DMS79 treated with DMSO at 0.1 percent for 48 hours (cell line): ENCODE data around the gene NAALADL1.
"Not testable (repeated sequence)": the region's sequence is repeated elsewhere in the genome, so short reads cannot be mapped to it uniquely, and the experiment has no call there.

Experiments used
- DNase-seq: peaks from one replicate; lab custom pipeline; 2025; lab: John Stamatoyannopoulos, UW

The NAALADL1 gene

GRCh38 chr11:65051398-65051858 is 6.9 kb downstream of the NAALADL1 start:
- no peak for DNase-seq

DNA sequence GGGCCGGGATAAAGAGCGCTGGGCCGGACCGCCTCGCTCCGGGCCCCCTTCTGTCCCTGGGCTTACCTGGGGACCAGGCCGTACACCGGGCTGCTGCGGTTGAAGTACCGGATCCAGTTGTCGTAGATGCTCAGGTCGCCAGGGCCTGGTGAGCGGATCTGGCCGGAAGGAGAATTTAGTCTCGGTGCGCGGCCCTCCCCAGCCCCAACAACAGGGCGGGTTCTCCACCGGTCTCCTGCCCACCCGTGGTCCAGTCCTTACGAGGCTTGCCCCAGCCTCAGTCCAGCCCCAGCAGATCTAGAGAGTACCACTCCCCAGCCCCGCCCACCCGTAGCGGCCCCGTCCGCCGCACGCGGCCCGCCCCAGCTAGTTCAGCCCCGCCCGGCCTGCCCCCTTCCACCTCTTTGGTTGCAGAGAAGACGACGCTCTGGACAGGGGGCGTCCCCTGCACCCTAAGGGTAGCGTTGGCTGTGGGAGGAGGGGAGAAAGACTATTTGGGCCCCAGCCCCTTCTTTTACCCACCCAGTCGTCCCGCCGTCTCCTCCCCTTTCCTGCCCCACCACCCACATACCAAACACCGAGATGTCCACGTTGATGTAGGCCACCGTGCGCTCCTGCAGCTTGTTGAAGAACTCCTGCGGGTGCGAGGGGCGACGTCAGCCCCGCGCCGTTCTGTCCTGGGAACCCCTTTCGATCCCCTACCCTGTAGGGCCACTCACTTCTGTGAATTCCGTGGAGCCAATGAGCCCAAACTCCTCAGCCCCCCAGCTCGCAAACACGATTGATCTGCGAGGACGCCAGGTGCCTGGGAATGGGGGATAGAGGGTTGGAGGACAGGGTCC is 10.6 kb downstream of the NAALADL1 start:
- no peak for DNase-seq

DNA sequence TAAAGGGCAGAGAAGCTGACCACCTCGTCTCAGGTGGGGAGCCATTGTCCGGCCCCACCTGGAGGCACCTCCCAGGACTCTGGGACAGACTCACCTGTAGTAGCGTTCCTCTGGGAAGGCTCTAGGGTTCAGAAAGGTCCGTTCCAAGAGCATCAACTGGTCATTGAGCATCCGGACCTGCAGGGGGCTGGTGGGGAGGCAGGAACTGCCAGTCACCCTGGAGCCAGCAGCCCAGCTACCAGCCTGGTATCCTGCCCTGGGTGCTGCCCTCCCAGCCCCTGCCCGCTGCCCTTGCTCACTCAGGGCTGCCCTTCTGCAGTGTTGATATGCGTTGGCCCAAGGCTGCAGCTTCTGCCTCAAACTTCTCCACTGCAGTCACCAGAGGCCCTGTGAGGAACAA is 12.6 kb downstream of the NAALADL1 start:
- no peak for DNase-seq

DNA sequence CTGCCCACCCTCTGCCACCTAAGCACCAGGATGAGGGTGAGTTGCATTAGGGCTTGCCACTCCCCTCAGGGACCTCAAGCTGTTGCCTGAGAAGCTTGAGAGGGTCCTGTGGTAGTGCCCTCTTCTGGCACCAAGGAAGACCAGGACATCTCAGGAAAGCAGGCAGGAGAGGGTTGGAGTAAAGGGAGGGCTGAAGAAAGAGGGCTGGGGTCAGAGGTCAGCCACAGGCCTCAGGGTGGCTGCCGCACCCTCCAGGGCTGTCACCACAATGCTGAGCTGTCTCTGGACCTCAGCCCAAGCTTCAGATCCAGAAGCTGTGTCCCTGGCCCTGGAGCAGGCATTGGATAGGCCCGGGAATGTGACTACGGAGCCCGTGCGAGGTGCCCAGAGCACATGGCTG is 13.3 kb downstream of the NAALADL1 start:
- DNase-seq = no peak

- DNase-seq = no peak
These were observed 14.4 kb downstream of the NAALADL1 start for GRCh38 chr11:65043881-65044501.

DNA sequence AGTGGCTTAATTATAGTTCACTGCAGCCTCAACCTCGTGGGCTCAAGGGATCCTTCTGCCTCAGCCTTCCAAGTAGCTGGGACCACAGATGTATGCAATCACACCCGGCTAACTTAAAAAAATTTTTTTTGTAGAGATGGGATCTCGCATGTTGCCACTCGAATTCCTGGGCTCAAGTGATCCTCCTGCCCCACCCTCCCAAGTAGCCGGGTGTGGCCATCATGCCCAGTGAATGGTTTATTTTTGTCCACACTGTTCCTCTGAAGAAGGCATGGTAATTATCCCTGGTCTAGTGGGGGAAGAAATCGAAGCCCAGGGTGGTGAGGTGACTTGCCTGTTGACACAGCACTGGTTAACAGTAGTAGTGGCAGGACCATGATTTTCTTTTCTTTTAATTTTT is 15.5 kb downstream of the NAALADL1 start:
- no peak for DNase-seq

GRCh38 chr11:65040847-65041622 is 17.3 kb downstream of the NAALADL1 start, which contains the start of gene SAC3D1:
Gene SAC3D1 (plus strand): TSS chr11:65041210. CDS start chr11:65041293, 83 bp downstream.
- DNase-seq = peak; percentile 93

- DNase-seq = no peak
These were observed 17.9 kb downstream of the NAALADL1 start for GRCh38 chr11:65040520-65040846.

- DNase-seq = no peak
These were observed 21.4 kb downstream of the NAALADL1 start for GRCh38 chr11:65036931-65037330.

DNA sequence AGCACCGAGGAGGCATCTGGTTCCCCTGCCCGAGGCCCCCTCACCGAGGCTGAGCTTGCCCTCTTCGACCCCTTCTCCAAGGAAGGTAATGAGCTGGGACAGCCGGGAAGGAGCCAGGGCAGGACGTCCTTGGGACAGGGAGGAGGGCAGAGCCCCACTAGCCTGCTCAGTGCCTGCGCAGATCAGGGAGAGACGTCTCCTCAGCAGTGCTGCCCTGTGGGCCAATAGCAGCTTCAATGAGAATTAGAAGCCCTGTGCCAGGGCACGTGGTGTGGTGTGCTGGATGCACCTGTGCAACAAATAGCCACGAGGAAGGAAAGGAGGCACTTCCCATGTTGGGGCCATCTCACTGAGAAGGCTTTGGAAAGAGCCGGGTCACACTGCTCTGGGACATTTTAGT is 22.8 kb downstream of the NAALADL1 start:
- no peak for DNase-seq

DNA sequence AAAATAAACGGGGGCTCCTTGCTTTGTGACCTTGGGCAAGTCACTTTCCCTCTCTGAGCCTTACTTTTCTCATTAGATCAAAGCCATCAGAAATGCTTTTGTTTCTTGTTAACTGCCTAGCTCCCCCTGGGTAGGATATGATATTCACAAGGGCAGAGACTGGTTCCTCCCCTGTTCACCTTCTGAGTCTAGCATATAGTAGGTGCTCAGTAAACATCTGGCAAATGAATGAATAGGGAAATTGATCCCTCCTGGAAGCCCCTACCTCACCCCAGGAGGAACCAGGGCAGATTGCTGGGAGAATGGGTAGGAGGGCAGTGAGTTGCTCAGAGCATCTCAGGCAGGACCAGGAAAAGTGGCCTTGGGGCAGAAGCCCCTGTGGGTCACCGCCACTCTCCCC is 23.9 kb downstream of the NAALADL1 start:
- no peak for DNase-seq

DNA sequence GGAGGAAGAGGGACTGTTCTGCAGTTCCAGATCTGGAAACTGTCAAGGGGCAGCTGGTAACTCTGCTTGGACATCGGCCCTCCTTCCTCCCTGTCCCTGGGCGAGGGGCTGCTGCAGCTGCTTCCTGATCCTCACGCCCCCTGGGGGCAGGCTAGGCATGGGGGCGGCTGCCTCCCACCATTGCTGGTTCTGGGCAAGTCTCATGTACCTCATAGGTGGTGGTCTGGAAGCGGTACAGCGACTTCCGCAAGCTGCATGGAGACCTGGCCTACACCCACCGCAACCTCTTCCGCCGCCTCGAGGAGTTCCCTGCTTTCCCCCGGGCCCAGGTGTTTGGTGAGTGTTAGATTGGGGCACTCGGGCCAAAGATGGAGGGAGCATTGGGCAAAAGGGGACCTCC is 26.1 kb downstream of the NAALADL1 start:
- DNase-seq = no peak

DNA sequence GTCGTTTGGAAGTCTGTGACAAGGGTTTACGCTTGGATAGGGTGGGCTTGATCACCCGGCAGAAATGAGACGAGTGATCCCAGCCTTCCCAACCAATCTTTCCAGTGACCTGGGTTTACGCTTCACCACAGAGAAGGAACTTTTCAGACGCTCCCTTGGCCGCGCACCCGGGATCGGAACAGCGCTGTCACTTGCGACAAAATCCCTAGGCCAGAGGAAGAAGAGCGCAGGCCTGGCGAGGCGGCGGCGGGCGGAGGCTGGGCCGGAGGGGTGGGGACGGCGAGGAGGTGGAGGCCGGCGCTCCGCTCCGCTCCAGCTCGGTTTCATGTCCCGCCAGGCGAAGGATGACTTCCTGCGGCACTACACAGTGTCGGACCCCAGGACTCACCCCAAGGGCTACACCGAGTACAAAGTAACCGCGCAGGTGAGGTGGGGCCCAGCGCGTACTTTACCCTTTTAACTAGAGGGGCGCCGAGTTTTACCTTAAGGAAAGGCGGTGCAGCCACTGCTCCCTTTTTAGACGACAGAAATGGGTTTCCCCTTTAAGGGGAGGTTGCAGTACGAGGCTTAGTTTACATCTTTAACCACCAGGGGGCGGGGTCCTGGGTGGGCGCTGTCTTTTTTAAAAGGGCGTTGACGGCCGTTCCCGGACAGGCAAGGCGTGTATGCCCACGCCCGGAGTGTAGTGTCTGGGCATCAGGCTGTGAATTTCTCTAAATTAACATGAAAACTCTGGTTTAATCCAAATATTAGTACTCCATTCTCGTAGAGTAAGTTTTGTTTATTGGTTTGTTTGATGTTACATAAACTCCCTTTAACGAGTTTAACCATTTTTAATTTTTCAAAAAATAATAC is 30.9 kb downstream of the NAALADL1 start, which contains the start of gene SNX15:
Gene SNX15 (plus strand): TSS at position 227 of the 855 bp plus-strand sequence. CDS start 99 bp downstream, at position 326.
- DNase-seq = peak; percentile 94

DNA sequence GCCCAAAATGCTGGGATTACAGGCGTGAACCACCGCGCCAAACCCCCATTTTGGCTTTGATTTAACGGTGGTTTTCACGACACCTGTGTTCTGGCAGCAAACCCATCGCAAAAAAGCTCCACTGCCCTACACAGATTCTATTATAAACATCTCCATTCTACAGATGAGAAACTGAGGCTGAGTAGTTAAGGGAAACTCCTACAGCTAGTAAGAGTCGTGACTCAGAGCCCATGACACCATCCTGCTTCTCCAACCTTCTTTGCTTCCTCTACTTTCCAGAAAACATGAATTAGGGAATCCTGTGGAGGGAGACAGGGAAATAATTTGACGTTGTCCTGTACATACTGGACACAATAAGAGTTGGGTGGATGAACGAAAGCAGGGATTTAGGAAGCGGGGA is 31.5 kb downstream of the NAALADL1 start:
- no peak for DNase-seq

- DNase-seq = not testable (repeated sequence)
These were observed 34.9 kb downstream of the NAALADL1 start for GRCh38 chr11:65023502-65023901.

DNA sequence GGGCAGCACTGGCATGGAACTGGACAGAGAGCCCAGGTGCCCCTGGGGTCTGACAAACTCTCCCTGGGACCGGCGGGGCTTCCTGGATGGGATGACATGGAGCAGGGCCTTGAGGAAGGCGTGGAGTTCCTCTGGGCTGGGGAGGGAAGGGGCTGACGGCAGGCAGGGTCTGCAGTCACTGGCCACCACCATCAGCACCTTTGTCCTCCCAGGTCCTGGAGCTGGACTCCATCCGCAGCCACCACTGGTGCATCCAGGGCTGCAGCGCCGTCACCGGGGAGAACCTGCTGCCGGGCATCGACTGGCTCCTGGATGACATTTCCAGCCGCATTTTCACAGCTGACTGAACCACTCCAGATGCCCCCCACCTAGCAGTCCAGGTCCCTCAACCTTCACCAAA is 36.8 kb downstream of the NAALADL1 start:
- no peak for DNase-seq

- no peak for DNase-seq
These were observed 37.4 kb downstream of the NAALADL1 start for GRCh38 chr11:65021003-65021402.

DNA sequence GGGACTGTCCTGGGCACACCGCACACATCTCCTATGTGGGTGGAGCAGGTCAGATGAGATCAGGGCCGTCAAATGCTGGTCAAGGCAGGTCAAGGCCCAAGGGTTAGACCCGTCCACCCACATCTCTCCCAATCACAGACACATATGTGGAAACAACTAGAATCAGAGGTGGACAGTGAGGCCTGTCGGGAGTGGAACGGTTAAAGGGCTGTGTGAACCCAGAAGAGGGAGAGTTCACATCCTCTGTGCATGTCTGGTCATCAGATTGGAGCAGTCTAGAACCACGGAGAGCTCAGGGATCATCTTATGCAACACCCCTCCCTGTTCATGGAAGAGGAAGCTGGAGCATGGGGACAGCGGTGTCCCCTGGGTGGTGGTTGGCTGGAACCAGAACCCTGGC is 38.5 kb downstream of the NAALADL1 start:
- no peak for DNase-seq

DNA sequence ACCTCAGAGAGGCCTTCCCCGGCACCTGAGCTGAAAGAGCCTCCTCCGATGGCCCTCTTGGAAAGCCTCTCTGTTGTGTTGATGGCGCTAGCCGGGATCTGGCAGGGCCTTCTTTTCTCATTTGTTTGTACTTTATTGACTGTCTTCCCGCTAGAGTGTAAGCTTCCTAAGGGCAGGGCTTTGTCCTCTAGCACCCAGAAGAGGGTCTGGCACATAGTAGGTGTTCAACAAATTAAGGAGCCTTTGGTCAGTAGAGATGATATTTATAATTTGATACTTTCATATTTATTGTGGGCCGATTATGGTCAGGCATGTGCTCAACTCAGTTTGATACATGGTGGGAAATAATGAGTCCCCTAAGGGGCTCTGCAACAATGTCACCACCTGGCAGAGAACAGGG is 40.4 kb downstream of the NAALADL1 start:
- no peak for DNase-seq

DNA sequence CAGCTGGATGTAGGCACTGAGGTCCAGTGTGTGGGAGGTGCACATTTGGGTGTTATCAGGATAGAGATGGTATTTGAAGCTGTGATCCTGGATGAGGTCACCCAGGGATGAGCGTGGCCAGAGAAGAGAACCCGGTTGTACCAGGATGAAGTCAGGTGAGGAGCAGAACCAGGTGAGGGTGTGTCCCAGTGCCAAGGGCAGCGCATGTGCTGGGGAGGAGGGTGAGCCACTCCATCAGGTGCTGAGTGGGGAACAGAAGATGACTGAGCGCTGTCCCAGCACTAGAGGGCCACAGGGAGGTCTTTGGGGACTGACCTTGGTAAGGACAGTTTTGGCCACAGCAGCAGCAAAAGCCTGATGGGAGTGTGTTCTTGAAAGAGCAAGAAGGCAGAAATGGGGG is 41.6 kb downstream of the NAALADL1 start:
- DNase-seq = no peak

GRCh38 chr11:65014726-65015227 is 43.6 kb downstream of the NAALADL1 start:
- DNase-seq = no peak
